Osteoblast (primary cell): ENCODE data around the gene SARS2. TPM values are rescaled to one million over a fixed set of nuclear protein-coding genes. Genes with fewer than 3 reads are reported as not detected.

Experiments
- DNase-seq: peaks from one replicate; pipeline ENCODE4 v3.0.0; 2011; ENCODE audit warnings: low spot score, mixed read lengths; ENCODE audit not compliant: insufficient read length; ENCODE audit errors: missing footprints
- H2AFZ ChIP-seq: 2 replicates; pipeline ENCODE4 v1.6.0; 2011; ENCODE audit warnings: mild to moderate bottlenecking, low read length
- H3K27ac ChIP-seq: 2 replicates; pipeline ENCODE4 v1.5.1; 2011; ENCODE audit warnings: mild to moderate bottlenecking, low read depth, low read length, moderate library complexity
- H3K27me3 ChIP-seq: 2 replicates; pipeline ENCODE4 v1.6.0; 2012; ENCODE audit warnings: mild to moderate bottlenecking, control low read depth, inconsistent platforms, low read length, moderate library complexity; ENCODE audit not compliant: insufficient read depth
- H3K36me3 ChIP-seq: 2 replicates; pipeline ENCODE4 v1.5.1; 2011; ENCODE audit warnings: mild to moderate bottlenecking, low read length, control low read depth, moderate library complexity; ENCODE audit not compliant: insufficient read depth
- H3K4me1 ChIP-seq: 2 replicates; pipeline ENCODE4 v1.5.1; 2011; ENCODE audit warnings: mild to moderate bottlenecking, low read length, control low read depth, moderate library complexity; ENCODE audit not compliant: insufficient read depth
- H3K4me2 ChIP-seq: 2 replicates; pipeline ENCODE4 v1.6.0; 2011; ENCODE audit warnings: mild to moderate bottlenecking, low read length; ENCODE audit not compliant: insufficient read depth
- H3K4me3 ChIP-seq: fragments of 200-600 bp; sonication (generic); 3 replicates; pipeline ENCODE4 v1.5.1; 2012; ENCODE audit warnings: mild to moderate bottlenecking, low read length, inconsistent platforms; ENCODE audit not compliant: insufficient read depth
- H3K79me2 ChIP-seq: 2 replicates; pipeline ENCODE4 v1.6.0; 2012; ENCODE audit warnings: mild to moderate bottlenecking, low read length, control low read depth, inconsistent platforms; ENCODE audit not compliant: insufficient read depth
- H3K9me3 ChIP-seq: 2 replicates; pipeline ENCODE4 v1.5.1; 2011; ENCODE audit warnings: low read depth, low read length, control low read depth
- H4K20me1 ChIP-seq: 2 replicates; pipeline ENCODE4 v1.6.0; 2012; ENCODE audit warnings: mild to moderate bottlenecking, low read length, control low read depth; ENCODE audit not compliant: insufficient read depth
- CTCF ChIP-seq: IDR thresholded peaks from 2 replicates; pipeline ENCODE4 v1.5.1; 2011; ENCODE audit warnings: mild to moderate bottlenecking, low read depth, low read length, moderate library complexity; ENCODE audit errors: extremely low read depth
- total RNA-seq: library from RNA; depleted of rRNA; stranded (reverse); fragments of >200 nt; gene quantifications from 2 replicates; pipeline ENCODE4 v1.2.3, GENCODE V29; 2012

The SARS2 gene
- total RNA-seq, 1 donor = 21.7 TPM

- H3K4me3 ChIP-seq = no peak overlapping the region
- H3K27me3 ChIP-seq = no peaks in the 10 kb centered on the region
- H3K36me3 ChIP-seq = no peaks in the 10 kb centered on the region
- H3K4me1 ChIP-seq = peaks cover 6% of the 10 kb centered on the region
- DNase-seq = no peak
- H3K27ac ChIP-seq = no peak overlapping the region
- H2AFZ ChIP-seq = no peak overlapping the region
- no peaks in the 10 kb centered on the region for H3K9me3 ChIP-seq
- H3K4me2 ChIP-seq = no peak overlapping the region
- H3K79me2 ChIP-seq = no peaks in the 10 kb centered on the region
- H4K20me1 ChIP-seq = no peaks in the 10 kb centered on the region
- TF ChIP-seq CTCF = no peak
Observed at GRCh38 chr19:38867171-38867780, 63.3 kb downstream of the SARS2 start.

Other genes starting within 250 kb of the SARS2 start
- gene CAPN12, start 186.3 kb downstream of the SARS2 start, total RNA-seq = not detected in 2 replicates
- not detected in 2 replicates for gene LGALS7, start 157.2 kb downstream of the SARS2 start, total RNA-seq
- gene LGALS7B, start 141.6 kb downstream of the SARS2 start, total RNA-seq = not detected in 2 replicates
- not detected in 2 replicates for gene LGALS4, start 117.8 kb downstream of the SARS2 start, total RNA-seq
- 35.1 and 36.9 TPM in 2 replicates for gene ECH1, start 99.0 kb downstream of the SARS2 start, total RNA-seq
- 188 and 201 TPM in 2 replicates for gene HNRNPL, start 80.8 kb downstream of the SARS2 start, total RNA-seq
- gene RINL, start 52.5 kb downstream of the SARS2 start, total RNA-seq = 2.5 and 3.2 TPM in 2 replicates
- gene SIRT2, start 31.1 kb downstream of the SARS2 start, total RNA-seq = 76.9 and 77.4 TPM in 2 replicates
- 9.1 and 12.7 TPM in 2 replicates for gene NFKBIB, start 30.8 kb downstream of the SARS2 start, total RNA-seq
- gene CCER2, start 18.6 kb downstream of the SARS2 start, total RNA-seq = not detected in 2 replicates
- 21.5 and 25.7 TPM in 2 replicates for gene MRPS12, start 181 bp upstream of the SARS2 start, total RNA-seq
- 40.9 and 42.7 TPM in 2 replicates for gene FBXO17, start 45.0 kb upstream of the SARS2 start, total RNA-seq
- 4.7 and 5.0 TPM in 2 replicates for gene FBXO27, start 101.8 kb upstream of the SARS2 start, total RNA-seq
- 0.29 TPM in 1 of 2 replicates, not detected in the other for gene ACP7, start 153.6 kb upstream of the SARS2 start, total RNA-seq
- 6.8 and 9.4 TPM in 2 replicates for gene PAK4, start 195.0 kb upstream of the SARS2 start, total RNA-seq